SH-SY5Y (cell line): ENCODE data around the gene HNF4A.

Experiments
- GATA2 ChIP-seq: IDR thresholded peaks from 2 replicates; pipeline ENCODE4 v1.6.1; 2011; ENCODE audit warnings: mild to moderate bottlenecking, low read depth, low read length
- GATA3 ChIP-seq: IDR thresholded peaks from 2 replicates; pipeline ENCODE4 v1.6.1; 2011; ENCODE audit warnings: low read depth, mild to moderate bottlenecking, low read length, moderate library complexity

Gene HNF4A

DNA sequence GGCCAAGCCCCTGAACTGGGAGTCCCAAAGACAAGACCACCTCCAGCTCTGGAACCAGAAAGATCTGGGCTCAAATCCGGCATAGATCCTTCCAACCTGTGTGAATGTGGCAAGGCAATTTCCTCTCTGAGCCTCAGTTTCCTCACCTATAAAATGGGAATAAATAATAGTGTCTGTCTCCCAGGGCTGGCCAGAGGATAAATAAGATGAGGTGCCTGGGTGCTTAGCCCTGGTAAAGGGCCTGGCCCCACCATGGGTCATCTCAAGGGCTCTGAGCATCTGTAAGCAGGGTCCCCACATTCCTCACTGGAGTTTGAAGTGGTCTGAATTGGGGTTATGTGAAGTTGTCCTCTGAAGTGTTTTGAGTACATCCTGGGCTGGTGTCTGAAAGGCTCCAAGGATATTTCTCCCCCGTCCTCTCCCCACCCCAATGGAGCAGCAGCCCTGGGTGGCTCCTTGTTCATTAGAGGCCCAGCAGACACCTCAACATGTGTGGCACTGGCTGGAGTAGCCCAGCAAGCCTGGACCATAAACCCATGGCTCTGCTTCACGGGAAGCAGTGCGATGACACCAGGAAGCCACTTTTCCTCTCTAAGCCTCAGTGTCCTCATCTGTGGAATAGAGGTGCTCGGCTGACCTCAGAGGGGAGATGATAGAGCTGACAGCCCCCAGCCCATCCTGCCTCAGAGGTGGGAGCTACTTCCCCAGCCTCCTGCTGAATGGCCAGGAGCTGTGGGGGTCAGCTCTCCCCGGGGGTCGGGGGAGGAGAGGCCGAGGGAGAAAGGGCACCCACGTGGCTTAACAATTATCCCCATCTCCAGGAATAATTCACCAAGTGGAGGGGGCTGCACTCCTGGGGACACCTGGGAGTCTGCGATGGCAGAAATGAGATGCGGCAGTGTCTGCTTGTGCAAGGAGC lies 48.0 kb downstream of the HNF4A start:
- no peak for TF ChIP-seq GATA2
- no peak for TF ChIP-seq GATA3

DNA sequence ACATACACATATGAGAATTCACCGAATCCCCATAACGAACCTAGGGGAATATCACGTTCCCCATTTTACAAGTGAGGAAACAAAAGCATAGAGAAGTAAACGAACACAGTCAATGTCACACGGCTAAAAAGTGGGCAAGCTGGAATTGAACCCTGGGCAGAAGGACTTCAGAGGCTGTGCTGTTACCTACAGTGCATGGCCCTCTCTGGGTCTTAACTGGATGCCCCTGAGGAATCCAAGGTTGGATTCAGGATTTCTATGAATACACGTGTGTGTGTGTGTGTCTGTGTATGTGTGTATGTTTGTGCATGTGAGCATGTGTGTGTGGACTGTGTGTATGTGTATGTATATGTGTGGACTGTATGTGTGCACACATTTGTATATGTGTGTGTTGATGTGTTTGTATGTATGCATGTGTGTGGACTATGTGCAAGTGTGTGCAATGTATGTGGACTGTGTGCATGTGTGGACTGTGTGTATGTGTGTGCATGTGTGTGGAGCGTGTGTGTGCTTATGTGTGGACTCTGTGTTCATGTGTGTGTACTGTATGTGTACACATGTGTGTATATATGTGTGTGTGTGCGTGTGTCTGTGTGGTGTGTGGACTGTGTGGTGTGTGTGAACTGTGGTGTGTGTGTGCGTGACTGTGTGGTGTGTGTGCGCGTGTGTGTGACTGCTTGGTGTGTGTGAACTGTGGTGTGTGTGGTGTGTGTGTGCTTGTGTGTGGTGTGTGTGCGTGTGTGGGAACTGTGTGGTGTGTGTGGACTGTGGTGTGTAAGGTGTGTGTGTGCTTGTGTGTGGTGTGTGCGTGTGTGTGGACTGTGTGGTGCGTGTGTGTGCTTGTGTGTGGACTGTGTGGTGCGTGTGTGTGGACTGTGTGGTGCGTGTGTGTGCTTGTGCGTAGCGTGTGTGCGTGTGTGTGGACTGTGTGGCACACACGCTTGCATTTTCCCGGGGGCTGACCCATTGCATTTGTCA lies 49.0 kb downstream of the HNF4A start:
- TF ChIP-seq GATA3: no peak
- no peak for TF ChIP-seq GATA2

DNA sequence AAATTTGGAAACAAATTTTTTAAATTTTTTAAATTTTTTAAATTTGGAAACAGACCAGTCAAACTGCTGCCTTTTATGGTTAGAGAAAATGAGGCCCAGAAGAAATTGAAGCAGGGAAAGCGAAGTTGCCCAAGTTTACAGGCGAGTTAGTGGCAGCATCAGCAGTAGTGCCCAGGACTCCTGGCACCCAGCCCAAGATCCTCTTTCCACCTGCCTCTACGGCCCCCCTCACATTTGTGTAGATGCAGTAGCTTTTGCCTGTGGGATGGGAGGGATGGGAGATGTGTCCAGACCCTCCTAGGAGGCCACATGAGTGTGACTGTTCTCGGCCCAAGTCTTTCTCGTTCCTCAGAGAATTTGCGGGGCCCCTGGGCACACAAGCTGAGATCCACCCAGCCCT lies 49.8 kb downstream of the HNF4A start:
- TF ChIP-seq GATA3 (no peak), GATA2 (no peak)

DNA sequence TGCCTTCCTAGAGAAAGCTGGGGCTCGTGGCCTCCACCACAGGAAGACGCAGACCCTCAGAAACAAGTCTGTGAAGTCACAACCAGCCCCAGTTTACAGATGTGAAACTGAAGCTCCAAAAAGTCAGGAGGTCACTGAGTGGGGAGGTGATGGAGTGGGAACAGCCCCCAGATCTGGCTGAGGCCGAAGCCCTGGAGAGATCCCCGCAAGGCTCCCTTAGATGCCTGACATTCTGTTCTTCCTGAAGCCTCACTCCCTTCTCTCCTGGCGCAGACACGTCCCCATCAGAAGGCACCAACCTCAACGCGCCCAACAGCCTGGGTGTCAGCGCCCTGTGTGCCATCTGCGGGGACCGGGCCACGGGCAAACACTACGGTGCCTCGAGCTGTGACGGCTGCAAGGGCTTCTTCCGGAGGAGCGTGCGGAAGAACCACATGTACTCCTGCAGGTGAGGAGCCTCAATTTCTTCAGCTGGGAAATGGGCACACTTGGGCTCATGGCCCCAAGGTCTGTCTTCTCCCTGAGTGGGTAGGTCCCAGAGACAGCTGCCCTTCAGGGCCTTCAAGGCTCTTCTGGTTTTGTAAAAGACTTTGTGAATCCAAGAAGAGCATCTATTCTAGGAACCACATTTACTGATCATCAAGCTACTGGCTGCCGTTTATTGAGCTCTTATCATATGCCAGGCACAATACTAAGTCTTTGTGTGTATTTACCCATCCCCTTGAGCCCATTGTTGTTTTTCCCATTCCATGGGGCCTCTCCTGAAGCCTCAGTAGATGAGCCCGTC lies 50.5 kb downstream of the HNF4A start:
- TF ChIP-seq GATA3: no peak
- no peak for TF ChIP-seq GATA2

DNA sequence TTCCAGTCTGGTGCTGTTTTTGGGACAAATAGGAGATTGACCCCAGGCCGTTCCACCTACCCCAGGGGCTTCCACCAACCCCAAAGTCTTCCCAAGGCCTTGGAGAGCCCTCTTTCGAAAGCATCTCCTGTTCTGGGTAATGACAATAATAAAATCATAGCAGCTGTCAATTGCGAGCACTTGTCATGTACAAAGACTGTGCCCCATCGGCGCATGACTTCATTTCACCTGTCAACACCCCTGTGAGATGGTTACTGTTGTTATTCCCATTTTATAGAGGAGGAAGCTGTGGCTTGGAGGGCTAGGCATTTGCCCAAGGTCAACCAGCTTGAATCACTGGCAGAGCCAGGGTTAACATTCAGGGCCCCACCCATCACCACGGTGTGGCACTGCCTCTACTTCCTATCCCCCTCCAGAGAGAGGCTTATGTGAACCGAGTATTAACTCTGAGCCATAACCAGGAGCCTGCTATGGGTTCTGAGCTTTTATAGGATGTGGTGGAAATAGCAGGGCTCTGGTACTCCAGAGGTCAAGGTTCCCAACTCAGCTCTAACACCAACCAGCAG lies 51.2 kb downstream of the HNF4A start:
- TF ChIP-seq GATA3: no peak
- TF ChIP-seq GATA2: no peak

DNA sequence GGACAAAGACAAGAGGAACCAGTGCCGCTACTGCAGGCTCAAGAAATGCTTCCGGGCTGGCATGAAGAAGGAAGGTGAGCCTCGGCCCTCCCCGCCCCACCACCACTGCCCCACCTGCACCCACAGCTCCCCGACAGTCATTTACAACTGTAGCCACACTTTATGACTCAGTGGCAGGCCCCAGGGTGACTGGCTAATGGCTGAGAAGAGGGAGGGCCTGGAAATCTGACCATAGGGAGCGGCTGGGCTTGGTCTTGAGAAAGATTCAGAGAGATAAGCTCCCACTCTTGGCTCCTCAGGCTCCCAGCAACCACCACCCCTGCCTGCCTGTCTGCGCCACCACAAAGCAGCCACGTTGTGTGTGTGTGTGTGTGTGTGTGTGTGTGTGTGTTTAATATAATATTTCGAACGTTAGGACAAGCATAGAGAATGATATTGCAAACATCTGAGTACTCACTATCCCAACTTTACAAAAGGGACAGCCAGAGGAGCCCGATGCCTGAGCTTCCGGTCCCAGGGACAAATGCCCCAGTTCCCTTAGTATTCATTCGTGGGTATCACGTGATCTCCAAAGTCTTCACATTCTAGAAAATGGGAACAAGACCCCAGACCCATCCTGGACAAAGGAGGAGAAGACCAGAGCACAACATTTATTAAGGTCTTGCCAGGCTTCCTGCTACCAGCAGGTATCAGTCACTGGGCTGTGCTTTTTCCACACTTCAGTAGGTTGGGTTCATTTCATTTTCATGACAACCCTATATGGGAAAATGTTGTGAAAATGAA lies 52.1 kb downstream of the HNF4A start:
- TF ChIP-seq GATA2: no peak
- no peak for TF ChIP-seq GATA3

DNA sequence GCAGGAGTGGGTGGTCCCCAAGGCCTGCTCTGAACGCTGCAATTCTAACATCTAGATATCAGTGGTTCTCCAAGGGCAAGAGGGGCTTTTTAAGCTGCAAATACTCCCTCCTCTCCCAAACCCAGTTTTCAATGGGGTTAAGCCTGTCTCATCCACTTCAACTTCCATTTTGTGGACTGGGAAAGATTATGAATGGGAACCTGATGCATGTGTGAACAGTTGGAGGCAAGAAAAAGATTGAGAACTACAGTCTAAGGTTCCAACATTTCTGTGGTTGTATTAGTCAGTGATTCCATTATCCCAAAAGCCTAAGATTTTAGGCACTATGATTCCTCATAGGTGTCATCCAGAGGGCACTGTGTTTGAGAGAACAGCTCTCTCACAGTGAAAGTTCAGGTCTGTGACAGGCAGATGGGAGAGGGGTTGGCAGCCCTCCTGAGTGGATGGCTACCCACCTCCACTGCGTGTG lies 53.7 kb downstream of the HNF4A start:
- TF ChIP-seq GATA2 (no peak), GATA3 (no peak)

DNA sequence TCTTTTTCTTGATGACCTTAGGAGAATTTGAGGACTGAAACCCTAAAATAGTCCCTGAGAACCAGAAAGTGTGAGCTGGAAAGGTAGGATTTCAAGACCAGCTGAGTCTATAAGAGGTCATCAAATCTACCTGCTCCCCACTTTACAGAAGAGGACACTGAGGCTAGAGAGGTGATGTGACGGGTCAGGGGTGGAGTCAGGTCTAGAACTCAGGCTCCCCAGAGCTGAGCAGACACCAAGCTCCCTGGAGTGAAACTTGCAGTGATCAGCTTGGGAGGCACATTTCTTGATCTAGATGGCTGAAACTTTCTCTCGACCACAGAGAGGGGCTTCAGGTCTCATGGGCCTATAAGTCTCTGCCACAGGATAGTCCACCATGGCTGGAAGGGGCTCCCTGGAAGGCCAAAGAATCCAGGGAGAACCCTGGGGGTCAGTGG lies 55.1 kb downstream of the HNF4A start:
- TF ChIP-seq GATA3 (no peak), GATA2 (no peak)

DNA sequence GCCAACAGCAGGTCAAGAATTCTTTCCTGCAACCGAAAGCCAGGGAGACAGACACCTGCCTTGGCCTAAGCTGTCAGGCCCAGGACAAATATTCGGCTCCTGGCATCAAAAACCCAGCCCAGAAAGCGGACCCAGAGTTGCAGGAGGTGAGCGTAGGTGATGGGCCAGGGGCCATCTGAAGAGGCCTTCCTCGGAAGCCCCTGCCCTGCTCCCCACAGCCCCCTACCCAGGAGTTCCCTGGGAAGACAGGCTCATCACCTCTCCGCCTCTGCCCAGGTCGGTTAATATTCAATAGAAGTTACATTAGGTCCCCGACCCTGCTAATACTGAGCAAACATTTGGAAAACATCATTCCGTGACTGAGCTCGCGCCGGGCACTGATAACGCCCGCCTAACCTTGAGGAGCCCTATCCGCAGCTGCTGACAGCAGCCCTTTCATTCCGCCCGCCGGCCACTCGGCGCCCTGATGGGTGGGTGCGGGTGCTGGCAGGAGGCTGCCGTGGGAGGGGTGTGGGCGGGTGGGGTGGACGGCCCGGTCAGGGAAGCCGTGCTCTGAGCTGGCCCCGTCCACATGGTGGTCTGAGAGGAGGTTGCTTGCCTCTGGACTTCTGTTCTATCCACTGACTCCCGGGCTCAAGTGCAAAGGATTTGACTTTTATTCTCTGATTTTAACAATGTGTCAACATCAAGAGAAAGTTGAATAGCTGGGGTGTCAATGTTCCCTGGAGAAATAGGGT lies 55.7 kb downstream of the HNF4A start:
- TF ChIP-seq GATA2 (no peak), GATA3 (no peak)

DNA sequence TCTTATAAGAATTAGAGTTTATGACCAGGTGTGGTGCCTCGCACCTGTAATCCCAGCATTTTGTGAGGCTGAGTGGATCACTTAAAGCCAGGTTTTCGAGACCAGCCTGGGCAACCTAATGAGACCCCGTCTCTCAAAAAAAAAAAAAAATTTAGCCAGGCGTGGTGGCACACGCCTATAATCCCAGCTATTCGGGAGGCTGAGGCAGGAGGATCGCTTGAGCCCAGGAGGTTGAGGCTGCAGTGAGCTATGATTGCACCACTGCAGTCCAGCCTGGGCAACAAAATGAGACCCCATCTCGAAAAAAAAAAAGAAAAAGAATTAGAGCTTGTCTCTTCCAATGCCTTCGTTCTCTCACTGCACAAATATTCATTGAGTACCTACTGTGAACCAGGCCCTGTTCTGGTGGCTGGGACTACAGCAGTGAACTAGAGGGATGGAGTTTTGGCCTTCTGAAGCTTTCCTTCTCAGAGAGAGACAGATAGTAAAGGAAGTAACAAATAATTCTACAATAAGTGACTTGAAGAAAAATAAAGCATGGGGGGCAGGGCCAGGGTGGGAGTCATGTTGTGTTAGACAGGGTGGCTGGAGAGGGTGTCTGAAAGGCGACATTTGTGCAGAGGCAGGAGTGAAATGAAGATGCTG lies 56.4 kb downstream of the HNF4A start:
- TF ChIP-seq GATA3 (no peak), GATA2 (no peak)

DNA sequence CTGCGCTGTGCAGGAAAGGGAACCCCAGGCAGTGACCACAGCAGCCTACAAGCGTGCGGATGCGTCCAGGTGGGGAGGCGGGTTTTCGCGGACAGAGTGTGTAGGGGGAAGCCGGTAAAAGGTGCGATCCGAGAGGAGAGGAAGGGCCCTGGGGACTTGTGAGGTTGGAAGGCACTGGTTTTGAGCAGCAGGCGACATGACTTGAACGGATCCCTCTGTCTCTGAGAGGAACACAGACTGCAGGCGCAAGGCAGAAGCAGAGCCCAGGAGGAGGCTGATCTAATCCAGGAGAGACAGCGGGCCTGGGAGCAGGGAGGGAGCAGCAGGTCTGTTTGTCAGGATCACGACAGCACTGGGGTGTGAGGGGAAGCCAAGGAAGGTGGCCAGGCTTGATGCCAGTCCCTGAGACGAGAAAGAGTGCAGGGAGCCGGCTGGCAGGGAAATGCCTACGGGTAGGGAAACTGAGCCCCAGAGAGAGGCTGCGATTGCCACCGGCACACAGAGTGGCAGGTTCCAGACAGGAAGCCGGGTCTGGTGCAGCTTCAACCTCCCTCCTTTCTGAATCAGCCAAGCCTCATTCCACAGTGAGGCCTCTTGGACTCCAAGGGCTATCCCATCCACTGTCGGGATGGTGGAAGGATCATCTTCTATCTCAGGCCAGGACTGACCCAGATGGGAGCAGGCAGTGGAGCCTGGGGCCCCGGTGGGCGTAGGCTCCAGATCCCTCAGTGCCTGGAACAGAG lies 57.1 kb downstream of the HNF4A start:
- TF ChIP-seq GATA3 (no peak), GATA2 (no peak)
